D721Med (cell line): ENCODE results near the gene NUTM1.

Experiments used
- DNase-seq: peaks from one replicate; pipeline ENCODE4 v3.0.0; 2011; ENCODE audit warnings: low spot score; ENCODE audit not compliant: insufficient read length
- FAIRE-seq: peaks from 2 replicates; lab custom pipeline; 2011; peaks lifted over from hg19 to GRCh38; lab: Jason Lieb, UNC
- CTCF ChIP-seq: IDR thresholded peaks from 2 replicates; pipeline ENCODE4 v1.5.1; 2012; ENCODE audit warnings: mild to moderate bottlenecking, control low read depth; ENCODE audit not compliant: insufficient read depth; ENCODE audit errors: missing control alignments

The NUTM1 gene

GRCh38 chr15:34314491-34315490, 28.3 kb upstream of the NUTM1 start:
- FAIRE-seq (peak; percentile 51), DNase-seq (no peak)
- no peak for TF ChIP-seq CTCF

GRCh38 chr15:34318277-34319079, 24.6 kb upstream of the NUTM1 start:
- TF ChIP-seq CTCF = no peak
- DNase-seq (no peak), FAIRE-seq (peak; percentile 83)

DNA sequence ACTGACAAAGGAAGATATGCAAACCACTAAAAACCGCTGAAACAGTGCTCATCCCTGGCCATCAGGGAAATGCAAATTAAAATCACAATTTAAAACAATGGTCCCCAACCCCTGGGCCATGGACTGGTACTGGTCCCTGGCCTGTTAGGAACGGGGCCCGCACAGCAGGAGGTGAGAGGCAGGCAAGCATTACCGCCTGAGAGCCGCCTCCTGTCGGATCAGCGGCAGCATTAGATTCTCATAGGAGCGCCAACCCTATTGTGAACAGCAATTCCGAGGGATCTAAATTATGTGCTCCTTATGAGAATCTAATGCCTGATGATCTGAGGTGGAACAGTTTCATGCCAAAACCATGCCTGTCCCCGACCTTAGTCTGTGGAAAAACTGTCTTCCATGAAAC, 19.9 kb upstream of the NUTM1 start:
- no peak for DNase-seq
- no peak for FAIRE-seq
- TF ChIP-seq CTCF = no peak

DNA sequence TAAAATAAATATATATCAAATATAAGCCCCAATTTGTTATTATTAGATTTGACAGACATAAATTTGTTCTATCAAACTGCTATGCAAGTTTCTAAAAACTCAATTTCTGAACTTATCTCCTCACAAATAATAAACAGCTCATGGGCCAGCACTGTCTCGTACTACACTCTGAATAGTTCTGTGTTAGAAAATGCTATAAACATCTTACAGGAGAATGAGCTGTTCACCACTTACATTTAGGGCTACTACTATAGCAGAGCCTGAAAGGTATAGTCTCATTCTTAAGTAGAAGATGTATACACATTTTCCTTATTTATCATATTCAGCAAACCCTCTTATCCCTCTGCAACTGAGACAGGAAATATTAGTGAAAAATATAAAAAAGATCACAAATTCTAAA, 18.2 kb upstream of the NUTM1 start:
- no peak for FAIRE-seq

GRCh38 chr15:34325368-34325767, 17.7 kb upstream of the NUTM1 start:
- FAIRE-seq = no peak
- no peak for DNase-seq
- no peak for TF ChIP-seq CTCF

More for the DNA sequence above, 18.2 kb upstream of the NUTM1 start:
- DNase-seq = no peak
- no peak for TF ChIP-seq CTCF

DNA sequence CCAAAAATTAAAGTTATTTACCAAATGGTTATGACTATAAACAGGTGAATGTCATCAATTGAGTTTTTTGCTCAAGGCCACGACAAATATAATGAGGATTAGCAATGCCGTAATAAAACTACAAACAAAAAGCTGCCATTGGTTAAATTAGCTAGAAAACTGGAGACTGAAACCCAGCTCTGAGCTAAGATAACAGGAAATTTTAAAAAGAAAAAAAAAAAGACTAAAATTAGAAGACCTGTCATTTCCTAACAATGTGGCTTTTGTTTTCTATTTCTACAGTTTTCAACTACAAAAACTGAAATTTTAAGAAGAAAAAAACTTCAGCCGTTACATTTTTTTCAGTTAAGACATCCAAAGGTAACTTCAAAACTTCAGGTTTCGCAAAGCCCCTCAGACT, 15.2 kb upstream of the NUTM1 start:
- DNase-seq = no peak
- FAIRE-seq = no peak
- TF ChIP-seq CTCF = no peak
